Peyer's patch (tissue), 4 donors: Measurements from ENCODE around the gene RNF17. TPM values are rescaled to one million over a fixed set of nuclear protein-coding genes. Genes with fewer than 3 reads are reported as not detected.
"Not testable (repeated sequence)": the region's sequence is repeated elsewhere in the genome, so short reads cannot be mapped to it uniquely, and the experiment has no call there.

Source experiments
- DNase-seq, 3 donors: peaks; one replicate each; pipeline ENCODE4 v3.0.0-alpha.2; 2017 to 2019
- H3K27ac ChIP-seq, 4 donors: fragments of 200-600 bp; sonication (generic); one replicate each; pipeline ENCODE4 v1.5.1; 2016 to 2019
- H3K27me3 ChIP-seq, 2 donors: fragments of 200-600 bp; sonication (generic); one replicate each; pipeline ENCODE4 v1.5.1; 2019
- H3K36me3 ChIP-seq, 3 donors: fragments of 200-600 bp; sonication (generic); one replicate each; pipeline ENCODE4 v1.5.1; 2016 to 2019
- H3K4me1 ChIP-seq, 4 donors: fragments of 200-600 bp; sonication (generic); one replicate each; pipeline ENCODE4 v1.5.1; 2016 to 2019
- H3K4me3 ChIP-seq, 4 donors: fragments of 200-600 bp; sonication (generic); 1 replicate in 3 of 4; 2 replicates in 1 of 4; pipeline ENCODE4 v1.5.1; 2016 to 2019; ENCODE audit warnings: mild to moderate bottlenecking in 1 of 4
- H3K9me3 ChIP-seq, 4 donors: fragments of 200-600 bp; sonication (generic); one replicate each; pipeline ENCODE4 v1.5.1; 2016 to 2019; ENCODE audit warnings: mild to moderate bottlenecking in 1 of 4
- CTCF ChIP-seq, 6 experiments: fragments of 450-650 bp in 4 of 6; fragments of 200-600 bp in 2 of 6; sonication (generic) in 1 of 6; IDR thresholded peaks; one replicate each; pipeline ENCODE4 v1.5.1; 2017 to 2019; ENCODE audit warnings: antibody characterized with exemption in 6 of 6, mild to moderate bottlenecking in 3 of 6, moderate library complexity in 1 of 6
- POLR2A ChIP-seq, 2 donors: fragments of 450-650 bp; IDR thresholded peaks; one replicate each; pipeline ENCODE4 v1.5.1; 2017; ENCODE audit warnings: antibody characterized with exemption in 2 of 2, mild to moderate bottlenecking in 2 of 2, moderate library complexity in 2 of 2
- total RNA-seq, 4 donors: library from RNA; depleted of rRNA; stranded (reverse); fragments of >200 nt; gene quantifications; one replicate each; pipeline ENCODE4 v1.1.0, GENCODE V29; 2016

RNF17 gene
- total RNA-seq, 4 donors from 2014 or later, result not detected

GRCh38 chr13:24802074-24802473, 38.1 kb downstream of the RNF17 start:
- no peaks in the 10 kb centered on the region for H3K9me3 ChIP-seq
- no peaks in the 10 kb centered on the region for H3K4me1 ChIP-seq
- H3K27me3 ChIP-seq, result no peaks in the 10 kb centered on the region
- H3K4me3 ChIP-seq, result no peak overlapping the region
- no peak for DNase-seq
- TF ChIP-seq POLR2A (IDR thresholded peaks at IDR 0.05), result no peak
- no peak for TF ChIP-seq CTCF (IDR thresholded peaks at IDR 0.05)
- no peaks in the 10 kb centered on the region for H3K36me3 ChIP-seq
- no peak overlapping the region for H3K27ac ChIP-seq

- H3K4me1 ChIP-seq, result no peaks in the 10 kb centered on the region
- no peak for DNase-seq
- no peak overlapping the region for H3K4me3 ChIP-seq
- no peaks in the 10 kb centered on the region for H3K36me3 ChIP-seq
- H3K27ac ChIP-seq, result no peak overlapping the region
- H3K27me3 ChIP-seq, result no peaks in the 10 kb centered on the region
- H3K9me3 ChIP-seq, result no peaks in the 10 kb centered on the region
- TF ChIP-seq POLR2A (IDR thresholded peaks at IDR 0.05), result no peak
- TF ChIP-seq CTCF (IDR thresholded peaks at IDR 0.05), result no peak
Observed at GRCh38 chr13:24821207-24821606, 57.2 kb downstream of the RNF17 start.

DNA sequence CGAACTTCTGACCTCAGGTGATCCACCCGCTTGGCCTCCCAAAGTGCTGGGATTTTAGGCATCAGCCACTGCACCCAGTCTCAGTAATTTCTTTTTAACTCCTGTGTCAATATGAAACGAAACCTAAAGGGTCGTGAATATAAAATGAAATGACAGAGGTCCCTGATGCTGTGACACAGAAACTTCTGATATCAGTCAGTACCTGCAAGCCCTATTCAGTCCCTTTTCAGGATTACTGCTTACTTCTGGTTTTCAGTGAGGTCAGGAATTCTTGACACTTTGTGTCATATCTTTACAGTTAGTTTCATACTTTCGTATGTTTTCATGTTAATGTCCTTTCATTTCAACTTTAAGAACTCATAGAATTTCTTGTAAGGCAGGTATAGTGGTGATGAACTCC, 58.7 kb downstream of the RNF17 start:
- no peaks in the 10 kb centered on the region for H3K27me3 ChIP-seq
- H3K4me3 ChIP-seq, result no peak overlapping the region
- H3K27ac ChIP-seq, result no peak overlapping the region
- TF ChIP-seq POLR2A (IDR thresholded peaks at IDR 0.05) (no peak), CTCF (IDR thresholded peaks at IDR 0.05) (no peak)
- H3K36me3 ChIP-seq, result no peaks in the 10 kb centered on the region
- DNase-seq, result no peak
- no peaks in the 10 kb centered on the region for H3K4me1 ChIP-seq
- no peaks in the 10 kb centered on the region for H3K9me3 ChIP-seq

DNA sequence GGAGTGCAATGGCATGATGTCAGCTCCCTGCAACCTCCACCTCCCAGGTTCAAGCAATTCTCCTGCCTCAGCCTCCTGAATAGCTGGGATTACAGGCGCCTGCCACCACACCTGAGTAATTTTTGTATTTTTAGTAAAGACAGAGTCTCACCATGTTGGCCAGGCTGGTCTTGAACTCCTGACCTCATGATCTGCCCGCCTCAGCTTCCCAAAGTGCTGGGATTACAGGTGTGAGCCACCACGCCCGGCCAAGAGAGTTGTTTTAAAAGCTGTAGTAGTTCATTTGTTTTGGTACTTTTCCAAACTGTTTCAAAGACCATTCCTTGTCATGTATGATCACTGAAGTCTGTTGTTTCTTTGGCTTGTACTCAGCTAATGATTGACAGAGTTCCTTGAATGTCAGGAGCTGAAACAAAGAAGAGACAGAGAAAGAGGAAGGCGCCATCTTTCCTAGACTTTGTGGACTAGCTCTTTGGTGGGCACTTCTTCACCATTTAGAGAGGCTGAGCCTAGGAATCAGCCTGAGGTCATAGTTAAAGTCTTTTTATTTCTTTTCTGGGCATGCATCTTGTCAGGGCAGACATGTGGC, 59.2 kb downstream of the RNF17 start:
- H3K9me3 ChIP-seq, H3K27ac ChIP-seq, DNase-seq, H3K36me3 ChIP-seq, H3K4me1 ChIP-seq, H3K4me3 ChIP-seq, H3K27me3 ChIP-seq: not testable (repeated sequence)

DNA sequence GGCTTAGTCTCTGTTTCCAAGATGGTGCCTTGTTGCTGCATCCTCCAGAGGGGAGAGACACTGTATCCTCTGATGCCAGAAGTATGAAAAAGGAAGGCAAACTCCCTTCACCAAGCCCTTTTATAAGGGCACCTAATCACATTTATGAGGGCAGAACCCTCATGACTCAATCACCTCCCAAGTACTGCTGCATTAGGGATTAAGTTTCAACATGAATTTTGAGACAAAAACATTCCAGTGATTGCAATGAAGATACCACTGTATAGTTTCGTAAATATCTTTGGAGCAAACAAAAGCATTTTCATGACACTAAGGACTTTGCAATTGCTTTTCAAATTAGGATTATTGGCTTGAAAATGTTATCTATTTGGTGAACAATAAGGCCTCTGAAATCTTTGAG, 63.8 kb downstream of the RNF17 start:
- Histone ChIP-seq H3K27me3 (no peaks in the 10 kb centered on the region), H3K4me3 (no peak overlapping the region), H3K4me1 (no peaks in the 10 kb centered on the region), H3K9me3 (no peaks in the 10 kb centered on the region), H3K36me3 (no peaks in the 10 kb centered on the region), H3K27ac (no peak overlapping the region)
- TF ChIP-seq POLR2A (IDR thresholded peaks at IDR 0.05) (no peak), CTCF (IDR thresholded peaks at IDR 0.05) (no peak)
- DNase-seq, result no peak

- Histone ChIP-seq H3K27me3 (no peaks in the 10 kb centered on the region), H3K4me1 (no peaks in the 10 kb centered on the region), H3K36me3 (no peaks in the 10 kb centered on the region), H3K27ac (no peak overlapping the region), H3K9me3 (no peaks in the 10 kb centered on the region), H3K4me3 (no peak overlapping the region)
- TF ChIP-seq POLR2A (IDR thresholded peaks at IDR 0.05) (no peak), CTCF (IDR thresholded peaks at IDR 0.05) (no peak)
- no peak for DNase-seq
Observed at GRCh38 chr13:24834902-24835510, 71.0 kb downstream of the RNF17 start.

GRCh38 chr13:24837528-24837927, 73.6 kb downstream of the RNF17 start:
- not testable (repeated sequence) for H3K27me3 ChIP-seq, H3K36me3 ChIP-seq, H3K4me1 ChIP-seq, H3K4me3 ChIP-seq, H3K9me3 ChIP-seq, DNase-seq, H3K27ac ChIP-seq
